ENCODE results near the gene HRK.

HRK gene

DNA sequence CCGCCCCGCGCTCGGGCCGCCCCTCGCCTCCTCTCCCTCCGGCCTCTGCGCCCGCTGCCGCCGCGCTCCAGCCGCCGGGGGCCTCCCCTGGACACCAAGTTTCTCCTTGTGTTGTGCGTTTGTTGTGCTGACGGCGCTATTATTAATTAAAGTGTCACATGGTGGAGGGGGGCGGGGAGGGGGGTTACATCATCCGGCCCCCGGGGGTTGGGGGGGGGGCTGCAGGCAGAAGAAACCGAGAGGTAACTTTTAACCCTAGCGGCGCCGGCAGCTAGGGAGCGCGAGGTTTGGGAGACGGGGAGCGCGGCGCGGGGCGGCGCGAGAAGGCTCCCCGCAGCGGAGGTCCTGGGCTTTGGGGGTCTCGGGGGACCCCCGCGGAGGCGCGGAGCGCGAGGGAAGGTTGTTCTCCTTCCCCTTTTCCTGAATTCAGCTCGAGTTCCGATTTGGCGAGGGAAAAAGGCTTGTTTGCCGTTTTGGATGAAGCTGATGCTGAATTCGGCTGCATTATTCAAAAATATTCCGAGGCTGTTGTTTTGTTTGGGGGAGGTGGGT is at the start of gene HRK:
TSS of gene HRK (minus strand) at position 117 of the 552 bp plus-strand sequence. CDS start 134 bp downstream, outside the sequence.
- DNase-seq, result no peak

DNA sequence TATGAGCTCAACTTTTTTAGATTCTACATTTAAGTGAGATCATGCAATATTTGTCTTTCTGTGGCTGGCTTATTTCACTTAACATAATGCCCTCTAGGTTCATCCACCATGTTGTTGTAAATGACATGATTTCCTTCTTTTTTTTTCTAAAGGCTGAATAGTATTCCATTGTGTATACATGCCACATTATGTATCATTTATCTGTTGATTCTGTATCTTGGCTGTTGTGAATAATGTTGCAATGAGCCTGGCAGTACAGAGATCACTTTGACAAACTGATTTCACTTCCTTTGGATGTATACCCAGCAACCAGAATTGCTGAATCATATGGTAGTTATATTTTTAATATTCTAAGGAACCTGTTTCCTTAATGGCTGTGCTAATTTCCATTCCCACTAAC is 48.6 kb upstream of the HRK start:
- DNase-seq, result no peak

DNA sequence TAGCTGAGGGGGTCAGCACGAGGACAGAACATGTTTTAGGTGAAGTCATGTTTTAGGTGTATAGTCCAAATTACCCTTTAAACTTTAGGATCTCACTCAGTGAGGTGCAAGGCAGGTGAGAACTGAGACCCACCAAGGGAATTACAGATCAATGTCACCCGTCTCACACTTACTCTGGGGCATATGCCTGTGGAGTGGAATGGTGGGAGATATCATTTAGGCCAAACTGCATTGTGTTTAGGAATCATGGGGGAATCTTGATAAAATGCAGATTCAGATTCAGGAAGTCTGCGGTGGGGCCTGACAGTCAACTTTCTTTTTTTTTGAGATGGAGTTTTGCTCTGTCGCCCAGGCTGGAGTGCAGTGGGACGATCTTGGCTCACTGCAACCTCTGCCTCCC is 47.3 kb upstream of the HRK start:
- DNase-seq, result no peak

DNA sequence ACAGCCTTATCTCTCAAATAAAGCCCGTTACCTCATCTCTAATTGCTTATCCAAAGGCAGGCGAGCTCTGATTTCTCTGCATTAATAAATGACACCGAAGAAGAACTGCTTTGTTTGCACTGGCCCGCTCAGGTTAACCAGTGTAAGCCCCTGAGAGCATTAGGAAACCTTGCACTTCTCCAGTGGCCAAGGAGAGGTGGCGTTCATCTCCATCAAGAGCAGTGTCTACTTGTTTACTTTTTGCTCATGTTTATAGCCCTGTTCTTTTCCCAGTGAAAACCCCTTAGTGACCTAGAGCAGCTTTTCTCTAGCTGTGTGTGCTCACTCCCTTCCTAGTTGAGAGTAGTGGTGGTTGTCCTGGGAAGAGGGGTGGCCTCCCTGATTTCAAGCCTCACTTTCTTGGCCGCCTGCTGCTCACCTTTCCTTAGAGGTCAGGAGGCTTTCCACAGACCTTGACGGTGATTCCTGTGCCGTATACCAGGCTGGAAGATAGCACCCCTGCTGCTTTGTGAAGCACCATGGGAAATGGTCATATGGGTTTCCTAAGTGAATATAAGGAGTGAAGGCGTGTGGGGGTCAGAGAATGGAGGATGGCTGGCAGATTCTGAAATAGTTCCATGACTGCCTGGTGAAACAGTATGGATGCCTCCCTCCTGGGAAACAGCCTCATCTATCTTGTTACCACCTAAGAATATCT is 46.2 kb upstream of the HRK start:
- no peak for DNase-seq

DNA sequence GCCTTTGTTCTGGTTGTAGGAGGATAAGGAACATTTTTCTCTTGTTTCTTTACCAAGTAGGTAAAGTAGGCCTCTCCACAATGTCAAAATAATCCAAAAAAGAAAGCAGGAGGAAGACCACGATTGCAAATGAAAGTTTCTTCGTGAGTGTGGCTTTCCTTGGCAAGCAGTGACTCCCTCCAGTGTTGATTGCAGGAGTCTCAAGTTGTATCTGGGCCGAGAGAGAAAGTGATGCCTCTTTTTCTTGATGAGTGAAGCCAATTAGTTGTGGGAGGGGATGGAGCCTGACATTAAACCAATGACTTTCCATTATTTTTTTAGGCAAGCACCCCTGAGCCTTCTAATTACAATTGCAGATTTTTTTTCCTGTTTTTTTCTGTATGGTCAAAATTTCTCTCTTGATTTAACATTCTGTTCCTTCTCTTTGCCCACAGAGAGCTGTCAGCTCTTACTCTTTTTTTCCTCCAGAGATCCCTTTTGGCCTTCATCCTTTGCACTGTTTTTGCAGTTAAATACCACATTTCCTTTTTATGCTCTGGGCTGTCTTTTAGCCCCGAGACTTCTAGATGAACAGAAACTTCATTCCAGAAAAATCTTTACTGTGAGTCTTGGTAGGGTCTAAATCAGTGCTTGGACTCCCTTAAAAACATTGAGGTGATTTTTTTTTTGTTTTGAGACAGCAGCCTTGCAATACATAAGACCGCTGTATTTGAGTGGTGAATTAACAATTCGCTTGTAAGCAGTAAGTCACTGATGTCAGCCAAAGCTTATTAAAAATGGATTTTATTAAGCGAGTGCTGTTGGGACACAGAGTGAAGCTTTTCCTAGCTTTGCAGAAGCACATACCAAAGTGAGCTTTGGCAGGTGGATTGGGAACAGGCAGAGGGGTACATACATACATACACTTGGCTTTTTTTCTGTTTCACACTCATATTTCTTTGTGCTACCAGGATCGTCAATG is 45.3 kb upstream of the HRK start:
- DNase-seq, result no peak

DNA sequence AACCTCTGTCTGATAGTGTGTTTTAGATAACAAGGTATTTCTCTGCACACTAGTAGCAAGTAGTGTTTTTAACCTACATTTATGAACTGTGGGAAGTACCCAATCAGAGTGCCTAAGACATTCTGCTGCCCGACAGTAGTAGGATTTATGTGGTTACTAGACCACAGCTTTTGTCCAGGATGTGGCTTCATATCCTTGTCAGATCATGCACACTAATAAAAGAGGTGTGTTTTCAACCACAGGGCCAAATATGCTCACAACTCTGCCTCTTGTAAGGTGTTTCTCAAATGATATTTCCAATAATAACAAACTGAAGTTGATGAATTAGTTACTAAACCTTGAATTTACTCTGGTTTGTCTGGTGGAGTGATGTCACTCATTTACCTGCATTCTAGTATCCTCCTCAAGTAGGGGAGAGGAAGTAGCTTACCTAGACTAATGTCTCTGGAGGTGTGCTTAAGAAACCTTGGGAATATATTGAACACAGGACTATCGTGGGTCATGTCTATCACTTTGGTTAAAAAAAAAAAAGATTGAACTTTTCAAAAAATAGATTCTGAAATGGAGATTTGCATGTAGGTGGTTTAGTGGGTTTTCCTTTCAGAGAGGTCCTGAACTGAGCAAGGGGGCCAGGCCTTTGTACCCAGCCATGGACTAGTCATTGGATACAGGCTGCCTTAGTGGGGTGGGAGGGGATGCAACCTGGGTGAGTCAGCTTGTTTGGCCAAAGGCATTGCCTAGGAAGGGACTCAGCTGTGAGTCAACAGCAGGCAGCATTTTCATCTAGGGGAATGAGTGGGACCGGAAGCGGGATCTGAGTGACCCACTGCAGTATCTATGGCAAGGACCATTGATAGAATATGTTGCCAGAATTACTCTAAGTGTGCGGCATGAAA is 43.6 kb upstream of the HRK start:
- DNase-seq, result peak; percentile 63 to 83

DNA sequence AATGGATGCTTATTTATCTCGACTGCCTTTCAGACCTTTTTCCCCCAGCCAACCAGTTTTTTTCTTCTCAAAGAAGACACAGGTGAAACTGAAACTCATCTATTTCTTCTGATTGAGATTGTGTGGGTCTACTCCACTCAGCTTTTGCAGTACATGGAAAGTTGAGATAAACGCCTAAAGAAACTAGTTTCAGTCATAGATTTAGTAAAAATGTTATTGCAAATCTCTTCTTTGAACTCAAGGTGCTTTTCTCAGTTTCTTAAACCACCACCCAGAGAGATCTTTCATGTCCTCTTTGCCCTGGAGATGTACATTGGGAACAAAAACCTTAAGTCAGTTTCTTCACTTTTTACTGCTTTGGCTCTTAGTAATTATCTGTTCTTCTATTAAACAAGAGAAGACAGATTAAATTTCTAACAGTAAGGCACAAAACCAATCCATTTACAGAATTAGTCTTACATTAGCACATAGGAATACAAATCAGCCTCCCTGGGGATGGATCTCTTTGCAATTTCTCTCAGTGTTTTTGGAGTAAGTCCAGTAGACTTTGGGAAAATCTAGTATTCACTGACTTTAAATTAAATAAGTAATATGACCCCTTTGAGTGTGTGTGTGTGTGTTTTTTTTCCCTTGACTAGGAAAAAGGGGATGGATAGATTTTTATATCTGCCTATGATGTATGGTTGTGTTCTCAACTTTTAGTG is 41.1 kb upstream of the HRK start:
- DNase-seq, result no peak

DNA sequence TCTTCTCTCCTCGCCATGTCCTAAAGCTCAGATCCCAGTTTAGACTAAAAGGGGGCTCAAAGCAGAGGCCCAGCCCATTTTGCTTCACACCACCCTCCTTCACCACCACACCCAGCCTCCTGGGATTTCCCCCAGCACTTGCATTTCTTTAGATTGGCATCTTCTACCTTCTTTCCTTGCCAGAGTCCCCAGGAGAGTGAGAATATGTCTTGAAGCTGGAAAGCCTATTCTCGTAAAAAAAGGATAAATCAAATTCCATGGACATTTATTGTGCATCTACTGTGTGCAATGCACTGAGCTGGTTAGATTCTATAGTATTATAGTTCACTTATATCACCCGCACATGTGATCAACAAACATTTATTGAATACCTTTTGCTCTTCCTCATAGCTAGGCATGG is 39.7 kb upstream of the HRK start:
- no peak for DNase-seq

DNA sequence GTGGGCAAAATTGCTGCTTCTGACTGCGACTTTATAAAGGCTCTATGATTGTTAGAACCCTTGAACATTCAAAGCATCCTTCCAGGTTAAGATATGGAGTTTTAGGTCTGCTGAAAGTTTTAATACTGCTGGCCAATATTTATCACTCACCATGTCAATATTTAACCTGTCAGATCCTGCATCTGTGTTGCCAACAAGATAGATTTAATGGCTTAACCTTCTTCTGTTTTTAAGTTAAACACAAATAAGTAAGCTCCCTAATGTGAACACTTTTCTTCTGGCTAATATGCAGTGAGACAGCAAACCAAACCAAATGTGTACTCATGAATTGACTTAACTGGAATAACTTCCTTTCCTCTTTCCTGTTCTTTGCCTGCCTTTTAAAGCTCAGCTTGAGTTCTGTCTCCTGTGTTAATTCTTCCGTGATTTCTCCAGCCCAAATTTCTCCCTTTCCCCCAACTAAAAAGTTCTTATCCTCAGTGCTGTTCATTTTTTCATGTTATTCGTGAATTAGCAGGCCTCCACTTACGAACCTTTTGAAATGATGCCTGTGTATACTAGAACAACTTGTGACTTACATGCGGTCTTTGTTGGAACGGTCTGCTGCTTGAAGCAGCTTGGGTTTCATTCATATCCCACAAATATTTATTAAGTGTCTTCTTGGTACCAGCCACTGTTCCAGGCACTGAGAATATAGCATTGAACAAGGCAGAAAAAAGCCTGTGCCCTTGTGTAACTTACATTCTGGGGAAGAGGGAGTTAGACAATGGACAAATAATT is 38.7 kb upstream of the HRK start:
- no peak for DNase-seq

DNA sequence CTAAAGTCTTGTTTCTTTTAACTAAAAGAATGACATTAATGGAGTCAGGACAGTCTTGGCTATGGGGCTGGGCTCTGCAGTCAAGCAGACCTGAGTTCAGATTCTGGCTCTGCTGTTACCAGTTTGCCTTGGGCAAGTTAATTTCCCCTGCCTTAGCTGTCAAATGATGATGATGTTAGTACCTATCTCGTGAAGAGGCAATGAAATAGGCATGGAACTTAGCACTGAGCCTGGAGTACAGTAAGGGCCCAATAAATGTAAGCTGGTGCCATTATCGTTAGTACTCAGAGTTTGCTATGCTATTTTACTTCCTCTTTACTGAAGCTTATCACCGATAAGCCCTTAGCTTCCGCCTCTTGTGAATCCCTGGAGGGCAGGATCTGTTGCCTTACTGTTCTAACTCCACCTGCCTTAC is 38.0 kb upstream of the HRK start:
- DNase-seq, result no peak

DNA sequence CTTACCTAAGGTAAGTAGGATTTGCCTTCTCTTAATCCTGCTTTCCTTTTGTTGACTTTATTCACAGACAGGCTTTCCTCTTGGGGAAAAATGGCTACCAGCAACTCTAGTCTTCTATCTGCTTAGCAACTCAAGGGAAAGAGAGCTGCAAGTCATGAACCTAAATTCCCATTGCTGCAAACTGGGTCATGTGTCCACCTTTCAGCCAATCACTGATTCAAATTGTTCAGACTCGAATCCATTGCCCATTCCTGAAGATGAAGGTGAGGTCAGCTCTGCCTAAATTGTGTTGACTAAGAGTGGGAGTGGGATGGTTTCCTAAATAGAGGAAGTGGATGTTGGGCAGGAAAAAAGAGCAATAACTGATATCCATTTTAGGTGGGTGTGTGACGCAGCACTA is 37.2 kb upstream of the HRK start:
- DNase-seq, result no peak

DNA sequence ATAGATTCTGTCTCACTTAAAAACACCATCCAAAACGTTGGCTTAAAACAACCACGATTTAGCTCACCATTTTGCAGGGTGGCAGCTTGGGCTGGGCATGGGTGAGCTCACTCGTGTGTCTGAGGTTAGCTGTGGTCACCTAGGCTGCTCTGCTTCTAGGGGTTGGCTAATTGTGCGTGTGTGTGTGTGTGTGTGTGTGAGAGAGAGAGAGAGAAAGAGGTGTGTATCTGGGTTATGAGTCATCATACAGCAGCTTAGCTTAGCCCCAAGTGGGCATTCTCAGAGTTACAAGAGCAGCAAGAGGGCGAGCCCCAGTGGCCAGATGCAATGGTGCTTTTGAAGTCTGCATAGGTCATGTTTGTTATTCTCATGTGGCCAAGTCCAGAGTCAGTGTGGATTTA is 35.5 kb upstream of the HRK start:
- peak; percentile 52 to 74 for DNase-seq

DNA sequence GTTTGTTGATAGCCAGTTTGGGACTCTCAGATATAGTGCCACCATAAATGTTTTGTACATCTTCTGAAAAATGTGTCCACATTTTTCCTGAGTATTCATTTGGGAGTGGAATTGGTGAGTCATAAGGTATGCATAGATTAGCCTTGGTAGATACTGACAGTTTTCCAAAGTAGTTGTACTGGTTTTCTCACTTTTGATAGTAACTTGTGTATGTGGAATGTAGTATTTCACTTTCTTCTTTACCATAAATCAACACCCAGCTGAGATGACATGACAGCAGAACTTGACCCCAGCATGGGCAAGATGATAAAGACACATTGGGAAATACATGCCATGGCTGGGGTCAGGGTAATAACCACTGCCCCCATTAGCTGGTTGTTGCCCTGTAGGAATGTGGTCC is 34.9 kb upstream of the HRK start:
- DNase-seq, result no peak

DNA sequence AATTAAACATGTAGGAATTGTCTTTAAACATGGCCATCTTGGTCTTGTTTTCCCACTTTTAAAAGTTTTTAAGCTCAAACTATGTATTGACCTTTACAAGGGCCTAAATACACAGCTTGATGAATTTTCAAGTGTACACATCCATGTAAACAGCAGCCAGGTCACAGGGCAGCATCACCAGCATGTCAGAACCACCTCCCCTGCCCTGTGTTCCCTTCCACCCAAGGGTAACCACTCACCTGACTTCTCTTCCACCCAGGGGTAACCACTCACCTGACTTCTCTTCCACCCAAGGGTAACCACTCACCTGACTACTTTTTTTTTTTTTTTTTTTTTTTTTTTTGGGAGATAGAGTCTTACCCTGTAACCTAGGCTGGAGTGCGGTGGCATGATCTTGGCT is 34.1 kb upstream of the HRK start:
- no peak for DNase-seq

DNA sequence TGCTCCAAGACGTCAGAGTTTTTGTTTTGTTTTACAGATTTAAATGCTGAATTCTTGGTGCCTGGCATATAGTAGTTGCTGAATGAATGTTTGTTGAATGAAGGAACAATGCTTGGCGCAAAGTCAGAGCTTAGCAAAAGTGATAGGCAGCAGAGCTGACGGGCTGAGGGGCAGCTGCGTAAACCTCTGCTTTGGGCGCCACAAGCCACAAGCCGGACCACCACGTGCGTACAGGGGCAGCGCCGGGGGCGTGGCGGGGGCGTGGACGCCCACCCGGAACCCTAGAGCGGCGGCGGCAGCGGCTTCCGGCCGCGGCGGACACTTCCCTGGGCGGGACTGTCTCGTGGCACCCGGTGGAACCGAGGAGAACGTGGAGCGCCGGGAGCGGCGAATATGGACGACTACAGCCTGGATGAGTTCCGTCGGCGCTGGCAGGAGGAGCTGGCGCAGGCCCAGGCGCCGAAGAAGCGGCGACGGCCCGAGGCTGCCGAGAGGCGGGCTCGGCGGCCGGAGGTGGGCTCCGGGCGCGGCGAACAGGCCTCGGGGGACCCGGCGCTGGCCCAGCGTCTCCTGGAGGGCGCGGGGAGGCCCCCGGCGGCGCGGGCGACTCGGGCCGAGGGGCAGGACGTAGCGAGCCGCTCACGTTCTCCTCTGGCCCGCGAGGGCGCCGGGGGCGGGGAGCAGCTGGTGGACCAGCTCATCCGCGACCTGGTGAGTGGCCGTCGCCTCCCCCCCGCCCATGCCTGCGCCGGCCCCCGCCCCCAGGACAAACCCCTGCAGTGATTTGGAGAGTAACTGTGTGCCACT is 29.6 kb upstream of the HRK start, which contains the start of gene FBXW8:
TSS of gene FBXW8 (plus strand) at position 306 of the 807 bp plus-strand sequence. CDS start at position 394, 88 bp downstream.
- DNase-seq, result peak; percentile 62 to 63

DNA sequence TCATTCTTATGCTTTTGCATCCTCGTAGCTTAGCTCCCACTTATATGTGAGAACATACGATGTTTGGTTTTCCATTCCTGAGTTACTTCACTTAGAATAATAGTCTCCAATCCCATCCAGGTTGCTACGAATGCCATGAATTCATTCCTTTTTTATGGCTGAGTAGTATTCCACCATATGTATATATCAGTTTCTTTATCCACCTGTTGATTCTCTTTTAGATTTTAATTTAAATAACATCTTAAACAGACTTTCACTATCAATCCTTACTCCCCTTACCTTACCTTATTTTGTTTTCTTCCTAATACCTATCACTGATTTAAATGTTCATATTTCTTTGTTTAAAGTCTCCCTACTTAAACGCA is 29.0 kb upstream of the HRK start:
- DNase-seq, result no peak

DNA sequence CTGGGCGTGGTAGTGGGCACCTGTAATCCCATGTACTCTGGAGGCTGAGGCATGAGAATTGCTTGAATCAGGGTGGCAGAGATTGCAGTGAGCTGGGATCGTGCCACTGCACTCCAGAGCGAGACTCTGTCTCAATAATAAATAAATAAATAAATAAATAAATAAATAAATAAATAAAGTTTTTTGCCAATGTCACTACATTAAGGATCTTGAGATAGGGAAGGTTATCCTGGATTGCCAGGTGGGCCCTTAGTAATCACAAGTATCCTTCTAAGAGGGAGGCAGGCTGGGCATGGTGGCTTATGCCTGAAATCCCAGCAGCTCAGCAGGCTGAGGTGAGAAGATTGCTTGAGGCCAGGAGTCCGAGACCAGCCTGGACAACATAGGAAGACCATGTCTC is 25.0 kb upstream of the HRK start:
- DNase-seq, result no peak

DNA sequence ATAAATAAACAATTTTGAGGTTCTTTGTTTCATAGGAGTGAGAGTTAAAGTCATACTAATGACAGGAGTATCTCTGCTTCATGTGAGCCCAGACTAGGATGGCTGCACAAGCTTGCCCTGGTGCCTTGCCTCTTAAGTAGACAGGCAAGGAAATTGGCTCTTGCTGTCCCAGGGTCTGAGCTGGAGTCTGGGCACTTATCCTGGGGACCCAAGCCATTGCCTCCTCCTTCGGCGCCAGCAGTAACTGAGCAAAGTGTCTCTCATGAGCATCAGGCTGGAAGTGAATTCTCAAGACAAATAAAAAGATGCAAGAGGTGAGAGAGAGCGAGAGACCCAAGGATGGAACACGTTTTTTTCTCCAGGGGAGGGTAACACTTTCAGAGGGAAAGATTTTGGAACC is 22.6 kb upstream of the HRK start:
- DNase-seq, result no peak

DNA sequence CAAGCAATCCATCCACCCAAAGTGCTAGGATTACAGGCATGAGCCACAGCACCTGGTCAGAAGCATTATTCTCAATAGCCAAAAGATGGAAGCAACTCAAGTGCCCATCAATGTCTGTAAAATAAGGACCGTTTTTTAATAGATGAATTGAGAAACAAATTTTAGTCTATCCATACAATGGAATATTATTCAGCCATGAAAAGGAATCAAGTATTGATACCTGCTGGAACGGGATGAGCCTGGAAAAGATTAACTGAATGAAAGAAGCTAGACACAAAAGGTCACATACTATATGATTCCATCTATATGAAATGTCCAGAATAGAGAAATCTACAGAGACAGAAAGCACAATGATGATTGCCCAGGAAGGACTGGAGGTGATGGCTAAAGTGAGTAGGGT is 20.4 kb upstream of the HRK start:
- no peak for DNase-seq

DNA sequence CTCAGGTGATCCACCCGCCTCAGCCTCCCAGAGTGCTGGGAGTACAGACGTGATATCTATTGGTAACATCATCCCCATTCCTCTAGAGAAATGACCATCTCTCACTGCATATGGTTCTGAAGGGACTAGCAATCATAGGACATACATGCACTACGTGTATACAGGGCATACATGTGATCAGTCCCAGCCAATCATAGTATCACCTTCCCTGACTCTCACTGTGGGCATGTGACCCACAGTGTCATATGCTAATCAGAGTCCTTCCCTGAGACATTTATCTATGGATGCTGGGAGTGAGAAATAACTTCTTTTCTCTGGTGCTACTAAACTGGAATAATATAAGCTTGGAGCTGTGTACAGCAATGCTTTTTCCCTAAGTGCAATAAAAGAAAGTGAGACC is 17.4 kb upstream of the HRK start:
- no peak for DNase-seq

All from CD4-positive, alpha-beta T cell treated with Interleukin-4 for 1 hour (primary cell).